ENCODE measurements around the gene MB21D2.

MB21D2 gene

DNA sequence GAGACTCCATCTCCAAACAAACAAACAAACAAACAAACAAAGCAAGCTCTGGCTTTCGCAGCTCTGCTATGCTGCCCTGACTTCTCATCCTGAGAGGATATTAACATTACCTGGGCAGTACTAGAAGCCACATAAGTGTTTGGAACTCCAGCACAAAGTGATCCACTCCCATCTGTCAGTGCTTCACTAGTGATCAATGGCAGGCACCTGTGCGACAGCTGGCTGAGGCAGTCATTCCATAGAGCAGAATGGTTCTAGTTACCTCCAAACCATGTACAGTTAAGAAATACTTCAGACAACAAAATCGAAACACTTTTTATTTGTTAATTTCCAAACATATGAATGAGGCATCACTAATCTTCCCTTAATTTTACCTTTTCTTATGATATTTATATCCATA is 2.8 kb upstream of the MB21D2 start:
- no peak for DNase-seq

DNA sequence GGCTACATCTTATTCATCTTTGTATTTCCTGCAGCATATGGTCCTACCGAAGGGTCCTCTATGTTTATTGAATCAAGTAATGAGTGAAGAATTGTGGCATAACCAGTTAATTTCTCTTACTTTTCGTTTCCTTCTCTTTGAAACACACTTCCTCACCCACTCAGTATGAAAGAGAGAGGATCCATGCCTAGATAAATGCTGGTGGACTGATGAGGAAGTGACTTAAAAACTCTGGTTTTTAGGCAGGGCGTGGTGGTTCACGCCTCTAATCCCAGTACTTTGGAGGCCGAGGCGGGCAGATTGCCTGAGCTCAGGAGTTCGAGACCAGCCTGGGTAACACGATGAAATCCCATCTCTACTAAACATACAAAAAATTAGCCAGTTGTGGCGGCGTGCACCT is 2.2 kb upstream of the MB21D2 start:
- DNase-seq = no peak

DNA sequence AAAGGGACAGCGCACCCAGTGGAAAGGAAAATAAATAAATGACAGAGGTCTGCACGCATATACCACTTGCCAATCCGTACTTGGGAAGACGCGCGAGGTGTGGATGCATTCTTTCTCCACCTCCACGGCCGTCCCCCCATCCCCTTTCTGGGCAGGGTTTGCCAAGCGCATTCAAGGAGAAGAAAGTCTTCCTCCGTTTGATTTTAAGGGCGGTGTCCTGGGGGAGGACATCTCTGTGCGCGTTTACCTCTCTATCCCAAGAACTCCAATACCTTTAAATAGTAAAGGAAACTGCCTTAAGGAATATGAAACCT is 576 bp upstream of the MB21D2 start:
- no peak for DNase-seq

DNA sequence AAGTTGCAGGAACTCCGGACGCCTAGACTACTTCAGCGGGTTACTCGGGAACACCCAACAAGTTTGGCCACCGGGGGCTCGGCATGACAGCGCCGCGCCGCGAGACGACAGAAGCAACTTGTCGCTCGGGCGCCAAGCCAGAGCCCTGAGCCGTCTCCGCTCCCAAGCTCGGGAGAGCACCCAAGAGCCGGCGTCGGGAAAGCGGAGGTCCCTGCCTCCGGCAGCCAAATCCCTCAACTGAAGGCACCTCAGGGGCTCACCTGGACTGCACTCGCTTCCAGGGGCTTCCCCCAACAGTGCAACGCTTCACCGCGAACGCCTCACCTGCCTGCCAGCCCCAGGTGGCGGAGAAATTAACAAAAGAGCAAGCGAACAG is 640 bp downstream of the MB21D2 start:
- DNase-seq = peak in 5 of 6 experiments; percentile 12 to 52 (median 16)

DNA sequence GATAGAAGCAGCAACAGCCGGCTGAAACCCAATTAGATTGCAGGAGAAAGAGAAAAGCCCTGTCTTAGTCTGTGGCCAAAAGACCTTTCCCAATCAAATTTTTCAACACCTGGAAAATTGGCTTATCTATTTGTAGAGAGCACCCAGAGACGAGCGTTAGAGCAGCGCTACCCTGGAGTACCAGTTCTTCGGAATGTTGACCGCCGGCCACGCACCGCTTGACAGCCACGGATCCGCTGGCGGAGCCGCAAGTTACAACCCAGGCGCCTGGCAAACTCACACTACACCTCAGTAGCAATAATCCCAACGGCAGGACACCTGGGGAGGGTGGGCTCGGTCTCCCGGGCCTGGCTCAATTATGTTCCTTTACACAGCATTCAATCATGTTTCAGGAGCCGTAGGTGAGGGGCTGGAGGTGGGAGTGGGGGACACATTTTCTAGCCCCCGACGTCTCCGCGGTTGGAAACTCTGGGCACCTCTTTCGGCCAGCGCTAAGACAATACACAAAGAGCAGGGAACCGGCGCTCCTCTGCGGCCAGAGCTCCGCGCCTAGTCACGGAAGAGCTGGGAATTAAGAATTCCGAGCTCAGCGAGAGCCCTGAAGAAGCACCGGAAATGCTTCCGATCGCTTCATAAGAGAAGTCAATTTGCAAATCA is 1.2 kb downstream of the MB21D2 start:
- peak in 1 of 6 experiments; percentile 1 for DNase-seq

DNA sequence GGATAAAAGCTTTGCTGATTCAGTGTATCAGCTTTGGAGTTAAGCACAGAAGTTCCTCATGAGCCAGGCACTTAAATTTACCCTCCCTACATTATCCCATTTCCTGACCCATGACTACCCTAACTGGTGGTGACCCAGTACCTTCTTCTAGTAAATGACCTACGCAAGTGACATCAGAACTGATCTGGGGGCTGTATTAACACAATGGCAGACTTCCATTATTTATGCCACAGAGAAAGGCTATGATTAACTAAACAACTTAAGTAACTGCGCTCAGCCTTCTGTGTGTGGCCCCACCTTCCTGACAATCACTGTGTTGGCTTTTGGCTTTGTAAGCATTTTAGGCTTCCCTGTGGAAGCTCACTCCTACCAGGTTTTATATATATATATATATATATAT is 1.9 kb downstream of the MB21D2 start:
- DNase-seq = no peak

DNA sequence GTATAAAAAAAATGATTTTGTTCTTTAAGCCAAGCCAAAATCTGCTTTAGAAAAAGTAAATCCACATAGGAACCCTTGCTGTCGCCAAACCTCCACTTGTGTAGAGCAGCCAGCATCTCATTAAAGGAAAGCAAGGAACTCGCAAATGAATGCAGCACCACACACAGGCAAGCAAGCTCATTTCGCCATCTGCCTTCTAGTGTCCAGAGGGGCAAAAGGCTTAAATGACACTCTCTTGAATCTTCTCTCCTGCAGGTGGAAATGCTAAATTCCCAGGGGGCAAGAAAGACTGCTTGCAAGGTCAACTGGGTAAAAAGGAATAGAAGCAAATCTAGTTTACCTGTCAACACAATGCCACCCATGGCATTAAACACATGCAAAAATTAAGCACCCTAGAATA is 2.4 kb downstream of the MB21D2 start:
- DNase-seq = no peak

DNA sequence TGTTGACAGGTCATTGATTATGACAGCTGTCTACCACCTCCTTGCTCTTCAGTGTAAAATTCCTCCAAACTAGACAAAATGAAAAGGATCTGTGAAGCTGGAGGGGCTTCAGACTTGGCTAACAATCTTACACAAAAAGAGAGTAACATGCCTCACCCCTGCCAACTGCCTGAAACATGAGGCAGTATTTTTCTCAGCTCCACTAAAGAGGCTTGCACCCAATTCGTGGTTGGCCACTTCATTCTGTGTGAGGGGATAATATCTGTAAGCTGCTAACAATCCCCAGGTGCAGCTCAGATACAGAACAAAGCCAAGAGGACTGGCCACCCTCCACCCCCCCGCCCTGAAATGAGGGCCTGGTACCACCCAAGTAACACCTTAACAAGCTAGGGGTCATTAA is 2.8 kb downstream of the MB21D2 start:
- no peak for DNase-seq

DNA sequence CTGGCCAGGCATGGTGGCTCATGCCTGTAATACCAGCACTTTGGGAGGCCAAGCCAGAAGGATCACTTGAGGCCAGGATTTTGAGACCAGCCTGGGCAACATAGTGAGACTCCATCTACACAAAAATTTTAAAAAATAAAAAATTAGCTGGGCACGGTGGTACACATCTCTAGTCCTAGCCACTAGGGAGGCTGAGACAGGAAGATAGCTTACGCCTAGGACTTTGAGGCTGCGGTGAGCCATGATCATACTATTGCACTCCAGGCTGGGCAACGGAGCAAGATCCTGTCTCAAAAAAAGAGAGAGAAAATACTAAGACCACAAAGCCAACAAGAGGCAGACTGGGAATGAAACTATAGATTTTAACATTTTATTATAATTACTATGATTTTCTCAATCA is 4.1 kb downstream of the MB21D2 start:
- no peak for DNase-seq

DNA sequence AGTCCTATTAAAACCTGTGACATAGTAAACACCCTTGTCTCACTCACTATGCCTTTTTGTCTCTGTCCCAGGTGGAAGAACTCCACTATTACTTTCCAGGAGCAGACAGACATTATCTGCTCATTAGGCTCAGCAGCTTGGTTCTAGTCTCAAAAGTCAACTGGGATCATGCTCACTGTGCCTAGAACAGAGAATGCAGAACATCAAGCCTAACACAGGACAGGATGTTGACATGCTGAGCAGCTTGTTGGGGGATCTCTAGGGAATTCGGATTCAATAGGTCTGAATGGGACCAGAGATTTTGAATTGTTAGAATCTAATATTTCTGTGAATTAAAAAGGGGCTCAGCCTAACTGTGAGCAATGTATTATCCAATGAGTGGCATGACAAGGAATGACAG is 6.4 kb downstream of the MB21D2 start:
- DNase-seq = no peak

DNA sequence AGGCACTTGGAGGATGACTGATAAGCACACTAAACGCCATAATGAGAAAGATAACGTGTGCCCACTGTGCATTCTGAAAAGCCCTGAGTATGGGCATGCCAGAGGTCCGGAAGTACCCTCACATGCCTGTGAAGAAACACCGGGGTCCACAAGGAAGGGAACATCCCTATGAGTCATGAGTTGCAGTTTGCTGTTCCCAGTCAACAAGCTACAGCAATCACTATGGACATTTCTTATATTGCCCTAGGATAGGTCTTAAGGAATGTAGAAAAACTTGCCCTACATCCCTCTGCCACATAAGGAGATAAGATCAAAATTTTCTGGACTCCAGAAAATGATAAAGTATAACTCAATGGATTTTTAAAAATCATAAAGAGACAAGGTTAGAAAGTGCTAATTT is 9.9 kb downstream of the MB21D2 start:
- DNase-seq = no peak

DNA sequence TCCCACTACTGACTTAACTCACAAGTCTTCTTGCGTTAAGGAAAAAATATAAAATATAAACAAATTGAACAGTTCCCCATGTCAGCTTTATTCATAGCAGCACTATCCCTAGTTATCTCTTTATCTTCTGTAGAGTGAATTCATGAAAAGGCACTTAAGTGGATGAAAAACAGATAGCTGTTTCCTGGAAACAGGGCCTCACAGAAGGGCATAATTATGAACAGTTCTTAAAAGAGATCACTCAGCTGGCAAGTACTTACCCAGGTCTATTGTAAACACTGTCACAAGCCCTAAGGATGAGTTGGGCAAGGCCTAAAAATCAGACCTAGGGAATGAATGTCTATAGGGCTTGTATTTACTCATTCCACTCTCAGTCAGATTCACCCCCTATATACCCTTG is 10.7 kb downstream of the MB21D2 start:
- DNase-seq = no peak

DNA sequence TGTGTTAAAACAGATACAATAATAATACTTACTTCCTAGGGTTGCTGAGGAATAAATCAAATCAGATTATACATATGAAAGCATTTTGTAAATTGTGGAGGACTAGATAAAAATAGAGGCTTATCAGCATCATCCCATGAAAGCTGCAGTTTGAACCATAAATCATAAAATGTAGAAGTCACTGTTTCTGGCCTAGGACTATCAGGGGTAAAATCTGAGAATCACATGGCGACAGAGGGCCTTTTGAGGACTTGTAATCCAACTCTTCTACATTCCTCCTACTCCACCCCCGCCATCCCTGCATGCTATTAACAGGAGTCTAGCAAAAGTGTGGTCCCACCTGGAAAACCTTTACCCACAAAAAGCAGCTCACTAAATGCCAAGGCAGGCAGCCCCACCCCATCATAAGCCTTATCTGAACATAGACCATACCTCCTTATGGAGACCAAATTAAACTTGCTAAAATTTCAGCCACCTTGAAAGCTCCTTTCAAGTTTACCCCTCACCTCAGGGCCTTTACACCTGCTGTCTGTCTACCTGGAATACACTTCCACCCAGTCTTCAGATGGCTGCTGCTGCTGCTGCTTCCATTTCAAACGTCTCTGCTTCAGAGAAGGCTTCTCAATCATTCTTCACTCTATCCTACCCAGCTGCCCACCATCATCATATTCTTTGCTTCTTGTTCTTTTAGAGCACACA is 11.5 kb downstream of the MB21D2 start:
- DNase-seq = no peak

DNA sequence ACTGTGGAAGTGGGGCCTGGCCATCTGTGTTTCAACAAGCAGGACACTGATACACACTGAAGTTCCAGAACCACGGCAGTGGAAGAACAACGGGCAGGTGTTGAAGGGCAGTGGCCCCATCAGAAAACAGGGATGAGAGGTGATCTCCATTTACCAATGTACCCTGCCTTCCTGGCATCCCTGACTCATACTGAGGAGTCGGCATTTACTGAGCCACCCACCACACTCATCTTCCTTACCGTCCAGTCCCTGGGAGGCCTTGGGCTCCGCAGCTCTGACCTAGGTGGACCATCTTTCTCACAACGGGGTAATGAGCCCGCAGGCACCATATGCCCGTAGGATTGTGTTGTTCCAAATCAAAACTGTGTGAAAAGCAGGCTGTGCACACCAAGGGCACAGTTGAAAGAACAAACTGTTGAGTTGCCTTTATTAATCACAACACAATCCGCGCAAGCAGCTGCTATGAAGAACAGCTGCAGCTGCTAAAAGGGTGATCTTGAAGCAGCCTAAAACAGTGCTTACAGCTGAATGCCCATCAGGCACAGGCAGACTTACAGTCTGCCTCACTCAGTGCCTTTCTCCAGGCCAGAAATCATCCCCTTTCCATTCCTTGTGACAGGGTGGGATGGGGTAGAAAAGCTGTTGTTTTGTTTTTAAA is 12.9 kb downstream of the MB21D2 start:
- DNase-seq = no peak

DNA sequence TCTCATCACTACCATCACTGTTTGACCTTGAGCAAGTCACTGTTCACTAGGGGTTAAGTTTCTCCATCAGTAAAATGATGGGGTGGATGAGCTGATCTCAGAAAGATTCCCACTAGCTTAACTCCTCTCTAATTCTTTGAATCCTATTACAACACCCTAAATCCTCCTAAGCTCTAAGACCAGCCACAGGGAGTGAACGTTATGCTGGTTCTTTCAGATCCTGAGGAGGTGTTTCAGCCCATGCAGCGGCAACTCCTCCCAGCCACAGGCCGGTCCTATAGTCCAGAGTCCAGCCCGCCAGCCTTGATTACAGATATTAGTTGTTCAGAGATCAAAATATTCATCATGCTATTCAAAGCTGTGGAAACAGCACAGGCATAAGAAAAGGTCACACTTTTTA is 15.1 kb downstream of the MB21D2 start:
- DNase-seq = no peak

DNA sequence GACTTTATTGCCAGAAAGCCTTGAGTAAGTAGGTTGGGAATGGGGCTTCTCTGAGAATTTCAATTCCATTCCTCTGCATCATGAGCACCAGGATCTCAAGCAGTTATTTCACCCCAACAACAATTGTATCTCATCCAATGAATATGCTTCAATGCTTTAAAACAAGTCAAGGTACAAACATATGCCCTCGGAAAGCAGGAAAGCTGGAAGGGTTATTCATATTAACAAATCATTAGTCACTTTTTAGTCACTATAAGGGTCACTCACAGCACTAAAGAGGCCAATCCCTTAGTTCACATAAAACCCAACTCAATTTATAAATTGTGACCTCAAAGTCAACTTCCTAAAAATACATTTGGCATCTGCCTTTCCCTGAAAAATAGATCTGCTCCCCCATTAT is 16.2 kb downstream of the MB21D2 start:
- DNase-seq = no peak

DNA sequence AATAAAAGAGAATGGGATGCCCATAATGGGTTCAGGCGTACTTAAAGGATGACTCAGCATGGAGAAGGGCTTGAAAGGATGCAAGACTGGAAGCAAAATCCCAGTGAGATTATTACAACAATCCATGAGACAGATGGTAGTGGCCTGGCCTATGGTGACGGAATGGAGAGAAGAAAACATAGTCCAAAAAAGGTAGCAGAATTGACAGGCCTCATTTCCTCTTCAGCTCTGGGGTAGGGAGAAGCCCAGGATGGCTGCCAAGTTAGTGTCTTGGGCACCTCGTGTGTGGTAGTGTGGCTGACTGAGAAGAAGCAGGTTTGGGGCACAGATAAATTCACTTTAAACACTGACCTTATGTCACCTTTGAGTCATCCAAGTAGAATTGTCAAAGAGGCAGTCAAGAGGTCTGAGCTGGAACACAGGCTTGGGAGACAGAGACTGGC is 18.1 kb downstream of the MB21D2 start:
- no peak for DNase-seq

DNA sequence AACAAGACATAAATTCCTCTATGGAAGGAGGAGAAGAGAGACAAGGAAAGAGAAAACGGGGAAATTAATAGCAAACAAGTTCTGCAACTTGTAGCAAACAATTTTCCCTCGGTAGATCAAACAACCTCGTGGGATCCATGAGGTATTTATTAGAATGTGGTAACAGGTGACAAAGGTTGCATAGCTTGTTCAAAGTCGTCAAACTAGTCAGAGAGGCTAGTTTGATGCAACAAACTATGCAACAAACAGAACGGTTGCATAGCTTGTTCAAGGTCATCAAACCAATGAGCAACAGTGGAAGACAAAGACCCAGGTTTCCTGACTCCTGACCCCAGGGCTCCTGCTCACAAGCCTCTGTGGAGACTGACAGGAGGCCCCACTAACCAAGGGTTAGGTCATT is 20.7 kb downstream of the MB21D2 start:
- DNase-seq = no peak

DNA sequence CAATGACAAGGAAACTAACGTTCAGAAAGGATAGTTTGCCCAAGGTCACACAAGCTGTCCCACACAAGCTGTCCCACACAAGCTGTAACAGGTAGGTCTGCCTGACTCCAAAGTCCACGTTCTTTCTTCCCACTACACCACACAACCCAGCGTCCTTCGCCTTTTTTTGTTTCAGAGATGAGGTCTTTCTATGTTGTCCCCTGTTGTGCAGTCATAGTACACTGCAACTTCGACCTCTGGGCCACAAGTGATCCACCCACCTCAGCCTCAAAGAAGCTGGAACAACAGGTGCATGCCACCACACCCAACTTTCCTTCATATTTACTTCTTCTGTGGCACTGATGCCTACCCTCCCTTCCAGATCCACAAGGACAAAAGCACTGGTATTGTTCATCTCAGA is 21.4 kb downstream of the MB21D2 start:
- DNase-seq = no peak

DNA sequence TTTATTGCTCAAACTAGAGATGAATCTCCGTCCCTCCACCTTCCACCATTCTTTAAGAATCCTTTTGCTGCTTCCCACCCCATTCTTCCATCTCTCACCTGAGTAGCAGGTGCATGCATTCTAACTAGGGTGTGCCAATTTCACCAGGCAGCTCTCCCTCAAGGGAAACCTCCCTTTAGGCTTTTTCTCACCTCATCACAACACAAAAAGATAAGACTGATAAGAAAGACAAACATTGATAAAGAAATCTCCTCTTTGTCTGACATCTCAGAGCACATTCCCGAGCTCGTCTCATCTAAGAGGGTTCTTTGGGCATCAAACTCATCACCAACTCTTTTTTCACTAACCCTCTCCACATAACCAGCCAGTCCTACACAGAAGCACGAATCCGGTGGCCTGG is 23.0 kb downstream of the MB21D2 start:
- DNase-seq = no peak

DNA sequence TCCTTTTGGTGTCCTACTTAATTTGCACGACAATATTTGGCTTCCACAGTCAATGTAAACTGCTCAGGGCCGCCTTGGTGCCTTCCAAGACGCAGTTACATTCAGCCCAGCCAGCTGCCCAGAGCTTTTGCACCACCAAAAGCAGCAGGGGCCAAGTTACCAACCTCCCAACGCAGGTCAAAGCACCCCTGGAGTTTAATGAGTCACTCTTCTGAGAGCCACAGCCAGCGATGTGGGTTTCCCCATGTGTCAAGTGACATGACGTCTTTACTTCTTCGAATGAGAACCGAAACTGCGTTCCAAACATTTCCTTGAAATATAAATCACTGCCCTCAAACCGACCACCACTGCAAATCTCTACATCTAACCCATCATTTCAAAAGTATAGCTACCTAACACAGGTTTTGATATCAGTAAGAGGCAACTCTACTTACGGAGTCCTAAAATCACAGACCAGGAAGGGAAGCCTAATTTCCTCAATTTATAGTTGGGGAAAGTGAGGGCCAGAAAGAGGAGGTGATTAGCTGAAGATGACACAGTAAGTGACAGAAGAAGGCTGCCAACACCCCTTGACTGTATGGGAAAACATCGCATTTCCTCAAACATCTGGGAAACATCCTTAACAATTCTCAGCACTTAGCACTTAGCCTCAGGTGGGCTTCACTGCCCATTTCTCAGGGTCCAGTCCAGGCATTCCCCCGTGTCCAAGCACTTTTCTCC is 24.5 kb downstream of the MB21D2 start:
- DNase-seq = peak in 5 of 6 experiments; percentile 3 to 51 (median 35)

DNA sequence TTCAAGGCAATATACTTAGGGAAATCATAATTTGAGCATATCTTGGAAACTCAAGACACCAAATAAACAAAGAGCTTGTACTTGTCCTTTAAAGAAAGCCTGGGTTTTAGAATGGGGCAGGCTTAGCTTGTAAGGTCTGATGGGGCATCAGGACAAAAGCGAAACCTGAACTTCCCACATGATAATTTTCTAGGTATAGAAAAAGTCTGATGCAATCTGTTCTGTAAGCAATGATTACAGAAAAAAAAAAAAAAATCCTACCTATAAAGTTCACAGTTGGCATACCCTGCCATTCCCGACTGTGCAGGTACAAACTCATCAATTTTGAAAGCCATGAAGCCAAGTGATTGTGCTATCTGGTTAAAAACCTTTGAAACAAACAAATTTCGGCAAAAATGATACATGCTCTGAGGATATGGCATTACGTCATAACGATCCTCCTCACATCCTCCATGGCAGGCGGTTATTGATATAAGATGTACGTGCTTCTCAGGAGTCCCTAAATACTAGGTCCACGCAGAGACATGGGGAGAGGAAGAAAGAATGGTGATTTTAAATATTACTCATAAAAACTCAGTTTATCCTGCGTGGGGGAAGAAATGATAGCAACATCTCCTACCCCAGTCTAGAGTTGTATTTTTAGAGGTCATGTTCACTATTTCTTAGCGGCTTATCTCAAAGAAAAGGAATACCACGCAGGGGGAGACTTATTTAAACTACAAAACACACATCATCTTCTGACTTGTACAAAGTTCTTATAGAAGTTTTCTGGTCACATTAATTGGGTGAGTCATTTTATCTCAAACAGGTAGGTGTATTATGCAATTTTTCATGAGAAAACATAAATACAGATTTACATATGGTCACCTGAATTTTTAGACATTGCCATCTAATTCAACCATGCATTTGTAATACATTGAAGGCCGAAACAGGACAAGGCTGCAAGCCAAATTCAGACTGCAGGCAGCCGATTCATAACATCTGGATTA is 27.0 kb downstream of the MB21D2 start:
- no peak for DNase-seq

DNA sequence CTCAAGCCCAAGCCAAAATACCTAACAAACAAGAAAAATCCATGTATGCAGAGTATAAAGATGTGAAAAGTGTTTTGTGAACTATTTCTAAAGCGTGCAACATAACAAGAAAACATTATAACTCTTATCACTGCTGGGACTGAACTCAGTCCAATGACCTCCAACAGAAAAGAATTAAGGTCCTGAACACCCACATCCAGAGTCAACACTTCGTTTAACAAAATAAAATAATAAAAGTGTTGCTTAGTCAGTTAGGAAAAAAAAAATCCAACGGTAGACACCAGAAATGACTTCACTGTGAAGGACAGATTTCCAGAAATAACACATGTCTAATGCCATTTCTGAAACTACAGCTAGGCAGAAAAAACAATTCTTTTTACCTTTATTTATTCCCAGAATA is 28.0 kb downstream of the MB21D2 start:
- DNase-seq = no peak

Measured in stimulated activated naive CD4-positive, alpha-beta T cell (primary cell).